Eye (tissue), 1 donor: Measurements from ENCODE around the gene ARHGAP11B.
"Not testable (repeated sequence)": the region's sequence is repeated elsewhere in the genome, so short reads cannot be mapped to it uniquely, and the experiment has no call there.

Source experiments
- DNase-seq: peaks from one replicate; pipeline ENCODE4 v3.0.0-alpha.2; 2015

Gene ARHGAP11B

GRCh38 chr15:30625436-30626193, at the start of gene ARHGAP11B:
TSS of gene ARHGAP11B (plus strand) at chr15:30626128.
- DNase-seq, result peak; percentile 100

GRCh38 chr15:30579394-30579970, 46.4 kb upstream of the ARHGAP11B start:
- not testable (repeated sequence) for DNase-seq

GRCh38 chr15:30580716-30581115, 45.2 kb upstream of the ARHGAP11B start:
- not testable (repeated sequence) for DNase-seq

GRCh38 chr15:30598953-30599352, 27.0 kb upstream of the ARHGAP11B start:
- not testable (repeated sequence) for DNase-seq

- DNase-seq, result not testable (repeated sequence)
Measured at GRCh38 chr15:30603796-30604195, 22.1 kb upstream of the ARHGAP11B start, which contains the start of gene GOLGA8H. TSS of gene GOLGA8H (plus strand) at chr15:30604028. CDS start at chr15:30604126, 98 bp downstream.

- not testable (repeated sequence) for DNase-seq
Measured at GRCh38 chr15:30612271-30612670, 13.7 kb upstream of the ARHGAP11B start.

GRCh38 chr15:30621342-30621741, 4.6 kb upstream of the ARHGAP11B start:
- peak; percentile 42 for DNase-seq

- DNase-seq, result peak; percentile 78
Measured at GRCh38 chr15:30626194-30626565, 252 bp downstream of the ARHGAP11B start.

GRCh38 chr15:30626632-30627031, 704 bp downstream of the ARHGAP11B start:
- peak; percentile 23 for DNase-seq

- no peak for DNase-seq
Measured at GRCh38 chr15:30650012-30650929, 24.3 kb downstream of the ARHGAP11B start.

- DNase-seq, result peak; percentile 20
Measured at GRCh38 chr15:30661154-30661553, 35.2 kb downstream of the ARHGAP11B start.

- not testable (repeated sequence) for DNase-seq
Measured at GRCh38 chr15:30669621-30670020, 43.7 kb downstream of the ARHGAP11B start.

GRCh38 chr15:30670056-30670455, 44.1 kb downstream of the ARHGAP11B start:
- DNase-seq, result no peak

- no peak for DNase-seq
Measured at GRCh38 chr15:30671309-30671708, 45.4 kb downstream of the ARHGAP11B start.

- DNase-seq, result no peak
Measured at GRCh38 chr15:30675126-30675525, 49.2 kb downstream of the ARHGAP11B start.

- not testable (repeated sequence) for DNase-seq
Measured at GRCh38 chr15:30675891-30676290, 50.0 kb downstream of the ARHGAP11B start.

- DNase-seq, result not testable (repeated sequence)
Measured at GRCh38 chr15:30680997-30681396, 55.1 kb downstream of the ARHGAP11B start.

- DNase-seq, result not testable (repeated sequence)
Measured at GRCh38 chr15:30685709-30686285, 59.9 kb downstream of the ARHGAP11B start.

GRCh38 chr15:30686651-30687050, 60.7 kb downstream of the ARHGAP11B start:
- DNase-seq, result not testable (repeated sequence)
